Spleen (tissue), 13 donors: ENCODE data around the gene FKBP7. TPM values are rescaled to one million over a fixed set of nuclear protein-coding genes. Genes with fewer than 3 reads are reported as not detected.
A peak's percentile ranks its signal among the peaks of the same experiment; 100 is the strongest.
"Not testable (repeated sequence)": the region's sequence is repeated elsewhere in the genome, so short reads cannot be mapped to it uniquely, and the experiment has no call there.

Source experiments
- DNase-seq: peaks from one replicate; pipeline ENCODE4 v3.0.0-alpha.2; 2020
- H3K27ac ChIP-seq, 8 donors: fragments of 200-600 bp; sonication (generic) in 7 of 8; 1 replicate in 4 of 8; 2 replicates in 4 of 8; pipeline versions ENCODE4 v1.5.0 to v1.8.0; 2016 to 2021; ENCODE audit warnings: inconsistent platforms in 4 of 8, mild to moderate bottlenecking in 4 of 8, moderate library complexity in 1 of 8
- H3K27me3 ChIP-seq, 7 donors: fragments of 200-600 bp; sonication (generic) in 6 of 7; replicated peaks in 1 of 7; 1 replicate in 4 of 7; 2 replicates in 3 of 7; pipeline versions ENCODE4 v1.5.0 to v1.8.0; 2016 to 2021; ENCODE audit warnings: inconsistent platforms in 3 of 7, mild to moderate bottlenecking in 1 of 7
- H3K36me3 ChIP-seq, 6 donors: fragments of 200-600 bp; sonication (generic) in 5 of 6; 1 replicate in 4 of 6; 2 replicates in 2 of 6; pipeline versions ENCODE4 v1.5.0 to v1.8.0; 2016 to 2021; ENCODE audit warnings: inconsistent platforms in 2 of 6
- H3K4me1 ChIP-seq, 6 donors: fragments of 200-600 bp; sonication (generic) in 5 of 6; 1 replicate in 3 of 6; 2 replicates in 3 of 6; pipeline versions ENCODE4 v1.5.0 to v1.8.0; 2016 to 2021; ENCODE audit warnings: inconsistent platforms in 3 of 6
- H3K4me3 ChIP-seq, 8 donors: fragments of 200-600 bp; sonication (generic) in 7 of 8; 1 replicate in 4 of 8; 2 replicates in 4 of 8; pipeline versions ENCODE4 v1.5.0 to v1.8.0; 2016 to 2021; ENCODE audit warnings: inconsistent platforms in 4 of 8, mild to moderate bottlenecking in 4 of 8, moderate library complexity in 2 of 8
- H3K9me3 ChIP-seq, 8 donors: fragments of 200-600 bp; sonication (generic) in 7 of 8; 1 replicate in 4 of 8; 2 replicates in 4 of 8; pipeline versions ENCODE4 v1.5.0 to v1.8.0; 2016 to 2021; ENCODE audit warnings: inconsistent platforms in 4 of 8
- POLR2A ChIP-seq, 3 donors: fragments of 450-650 bp; IDR thresholded peaks; one replicate each; pipeline ENCODE4 v1.5.1; 2017; ENCODE audit warnings: antibody characterized with exemption in 3 of 3, mild to moderate bottlenecking in 1 of 3
- POLR2AphosphoS5 ChIP-seq, 3 donors: sonication (generic); formaldehyde crosslinking; IDR thresholded peaks; one replicate each; pipeline ENCODE4 v1.5.1; 2017; ENCODE audit warnings: antibody characterized with exemption in 3 of 3
- WGBS, 5 donors: extraction: QIAGEN DNeasy Blood & Tissue Kit in 3 of 5; methylation state at CpG; one replicate each; pipeline versions ENCODE4 v1.1.5 to v1.1.7; 2013 to 2018; 5-methylcytosine and 5-hydroxymethylcytosine counted together
- intact Hi-C: fragments of 100-400 bp; cut with DNase I; formaldehyde crosslinking; loops from one replicate; pipeline ENCODE4 v1.15.0; 2023; ENCODE audit warnings: low total_unique reads
- long read RNA-seq, 2 donors: transcript quantifications; one replicate each; lab custom pipeline, GENCODE V29; 2026
- polyA plus RNA-seq, 3 donors: library from polyadenylated mRNA; stranded (reverse); fragments of 200-250 nt; gene quantifications; one replicate each; pipeline ENCODE4 v1.2.1, GENCODE V29; 2013
- total RNA-seq, 7 donors: library from RNA; depleted of rRNA in 3 of 7; stranded (reverse); fragments of >200 nt in 3 of 7; fragmentation: NEBNext Ultra II Directional in 4 of 7; extraction: Animal tissue kit (Norgen Biotek cat#: 25700) in 4 of 7; gene quantifications; one replicate each; pipeline versions ENCODE4 v1.1.0 to v1.2.1, GENCODE V29; 2016 to 2021
- TF ChIP-seq, protein P1 (sequence below), 11 experiments: fragments of 200-600 bp in 7 of 11; fragments of 450-650 bp in 4 of 11; sonication (generic) in 4 of 11; IDR thresholded peaks in 8 of 11; conservative IDR thresholded peaks in 3 of 11; 1 replicate in 7 of 11; 2 replicates in 4 of 11; pipeline versions ENCODE4 v1.4.0 to v1.8.0; 2016 to 2021; ENCODE audit warnings: antibody characterized with exemption in 11 of 11, inconsistent platforms in 4 of 11, mild to moderate bottlenecking in 1 of 11
- donor health status: healthy with polysubstance abuse.
- donor health status: DM: no; HTN: no; CAD: no; lungs with moderate emphysema.
- donor health status: DM: no; HTN: no; CAD: no.
- donor health status: Bipolar disorder and iron deficiency.
- donor health status: healthy.
- donor health status: DM: no; HTN: no; CAD: no.
- donor health status: DM: yes; HTN: yes; CAD: no.

The FKBP7 gene, protein sequence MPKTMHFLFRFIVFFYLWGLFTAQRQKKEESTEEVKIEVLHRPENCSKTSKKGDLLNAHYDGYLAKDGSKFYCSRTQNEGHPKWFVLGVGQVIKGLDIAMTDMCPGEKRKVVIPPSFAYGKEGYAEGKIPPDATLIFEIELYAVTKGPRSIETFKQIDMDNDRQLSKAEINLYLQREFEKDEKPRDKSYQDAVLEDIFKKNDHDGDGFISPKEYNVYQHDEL
- total RNA-seq (1 to 10 TPM; 3.0 to 5.8 (median 3.7) TPM), polyA plus RNA-seq (1 to 10 TPM; 1.8 to 5.1 (median 3.1) TPM)
- long read RNA-seq, donor 1, transcript FKBP7-204 (4 exons, 2,834 nt) = major isoform, 8 of 15 reads
- long read RNA-seq, donor 1, partial matches to known transcripts = 0 of 15 reads
- long read RNA-seq, donor 1, other reads (novel, unspliced or antisense) = 0 of 15 reads
- long read RNA-seq, donor 2, transcript FKBP7-204 (4 exons, 2,834 nt) = major isoform, 13 of 15 reads
- long read RNA-seq, donor 2, partial matches to known transcripts = 0 of 15 reads
- long read RNA-seq, donor 2, other reads (novel, unspliced or antisense) = 0 of 15 reads

DNA sequence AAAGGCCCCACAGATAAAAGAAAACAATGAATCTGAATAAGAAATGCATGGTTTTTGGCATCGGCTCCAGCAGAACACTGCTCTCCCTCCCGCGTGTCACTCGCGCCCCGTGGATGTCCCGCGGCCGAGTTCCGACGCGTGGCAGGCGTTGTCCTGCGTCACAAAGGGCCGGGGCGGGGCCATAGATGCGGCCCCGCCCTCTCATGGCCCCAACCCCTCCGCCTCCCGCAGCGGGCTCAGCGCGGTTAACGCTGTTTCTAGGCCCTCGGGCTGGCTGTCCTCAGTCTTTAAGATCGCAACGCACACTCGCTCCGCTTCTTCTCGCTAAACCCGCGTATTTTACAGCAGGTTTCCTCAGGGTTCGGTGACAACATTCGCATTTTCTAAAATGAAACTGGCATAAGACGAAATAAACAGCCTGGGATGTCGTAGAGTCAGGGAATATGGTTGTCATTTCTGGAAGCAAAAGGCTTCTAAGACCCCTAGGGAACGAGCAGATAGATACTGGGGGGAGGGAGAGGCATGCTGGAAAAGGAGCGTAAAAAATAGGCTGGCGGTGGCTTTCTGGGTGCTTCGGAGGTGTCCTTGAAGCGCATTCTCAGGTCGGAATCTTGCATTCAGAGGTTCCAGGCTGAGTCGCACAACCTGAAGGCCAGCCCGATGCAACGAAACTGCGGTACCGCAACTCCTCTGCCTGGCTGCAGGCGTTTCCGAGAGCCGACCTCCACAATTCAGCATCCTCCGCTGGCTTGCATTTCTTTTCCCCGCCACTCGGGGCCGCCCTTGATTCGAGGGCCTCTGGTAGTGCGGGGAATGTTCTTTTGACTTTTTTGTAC is at the start of gene FKBP7:
Gene FKBP7 (minus strand): TSS at position 162 of the 836 bp plus-strand sequence. CDS start 101 bp downstream, at position 61.
- Histone ChIP-seq H3K4me3 (peak within 1 kb of the TSS; percentile 59 to 84 (median 66)), H3K9me3 (no peaks in the 10 kb centered on the region), H3K36me3 (no peaks in the 10 kb centered on the region), H3K27ac (peak within 1 kb of the TSS; percentile 92 to 98 (median 96)), H3K27me3 (no peaks in the 10 kb centered on the region), H3K4me1 (peaks cover 31 to 55% (median 48%) of the 10 kb centered on the region in 6 donors)
- intact Hi-C loops = no loop called here
- DNase-seq = peak; percentile 98
- TF ChIP-seq POLR2AphosphoS5 (IDR thresholded peaks at IDR 0.05) = peak; percentile 89 to 94 (median 91)
- TF ChIP-seq POLR2A (IDR thresholded peaks at IDR 0.05) = peak in 1 of 3 donors; percentile 57
- TF ChIP-seq, protein P1, sequence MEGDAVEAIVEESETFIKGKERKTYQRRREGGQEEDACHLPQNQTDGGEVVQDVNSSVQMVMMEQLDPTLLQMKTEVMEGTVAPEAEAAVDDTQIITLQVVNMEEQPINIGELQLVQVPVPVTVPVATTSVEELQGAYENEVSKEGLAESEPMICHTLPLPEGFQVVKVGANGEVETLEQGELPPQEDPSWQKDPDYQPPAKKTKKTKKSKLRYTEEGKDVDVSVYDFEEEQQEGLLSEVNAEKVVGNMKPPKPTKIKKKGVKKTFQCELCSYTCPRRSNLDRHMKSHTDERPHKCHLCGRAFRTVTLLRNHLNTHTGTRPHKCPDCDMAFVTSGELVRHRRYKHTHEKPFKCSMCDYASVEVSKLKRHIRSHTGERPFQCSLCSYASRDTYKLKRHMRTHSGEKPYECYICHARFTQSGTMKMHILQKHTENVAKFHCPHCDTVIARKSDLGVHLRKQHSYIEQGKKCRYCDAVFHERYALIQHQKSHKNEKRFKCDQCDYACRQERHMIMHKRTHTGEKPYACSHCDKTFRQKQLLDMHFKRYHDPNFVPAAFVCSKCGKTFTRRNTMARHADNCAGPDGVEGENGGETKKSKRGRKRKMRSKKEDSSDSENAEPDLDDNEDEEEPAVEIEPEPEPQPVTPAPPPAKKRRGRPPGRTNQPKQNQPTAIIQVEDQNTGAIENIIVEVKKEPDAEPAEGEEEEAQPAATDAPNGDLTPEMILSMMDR (IDR thresholded peaks at IDR 0.05 in 8 of 11, conservative IDR thresholded peaks at IDR 0.05 in 3 of 11) = peak; percentile 41 to 88 (median 75)
- WGBS, 5 donors = 1% methylated on average over 55 to 56 of the region's 56 CpGs

DNA sequence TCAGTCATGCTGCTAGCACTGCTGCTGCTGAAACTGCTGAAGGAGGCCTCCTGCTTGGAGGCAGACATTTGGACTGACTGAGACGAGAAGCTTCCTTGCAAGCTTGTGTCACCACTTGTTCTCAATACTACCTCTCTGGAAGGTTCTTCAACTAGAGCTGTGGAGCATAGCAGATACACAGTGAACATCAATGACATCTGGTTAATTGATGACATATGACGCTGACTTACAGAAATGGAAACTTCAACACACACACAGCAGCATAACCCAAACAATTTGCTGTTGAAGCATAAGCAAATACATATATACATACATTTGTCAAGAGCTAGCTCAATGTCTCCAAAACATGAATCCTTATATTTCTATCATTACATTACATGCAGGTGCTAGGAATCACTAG is 49.2 kb upstream of the FKBP7 start:
- H3K4me1 ChIP-seq = peaks cover 6 to 79% (median 23%) of the 10 kb centered on the region in 6 donors
- DNase-seq = no peak
- TF ChIP-seq, protein P1 (IDR thresholded peaks at IDR 0.05 in 8 of 11, conservative IDR thresholded peaks at IDR 0.05 in 3 of 11) = no peak
- no peak for TF ChIP-seq POLR2AphosphoS5 (IDR thresholded peaks at IDR 0.05)
- WGBS, 5 donors = 63 to 82% (median 80%) methylated on average over 2 of the region's 2 CpGs
- H3K27me3 ChIP-seq = no peaks in the 10 kb centered on the region
- intact Hi-C loops = no loop called here
- H3K36me3 ChIP-seq = peaks cover 0 to 28% (median 9%) of the 10 kb centered on the region in 6 donors
- H3K4me3 ChIP-seq = no peak overlapping the region
- no peaks in the 10 kb centered on the region for H3K9me3 ChIP-seq
- peak overlapping the region in 2 of 8 donors; percentile 6 to 89 for H3K27ac ChIP-seq

DNA sequence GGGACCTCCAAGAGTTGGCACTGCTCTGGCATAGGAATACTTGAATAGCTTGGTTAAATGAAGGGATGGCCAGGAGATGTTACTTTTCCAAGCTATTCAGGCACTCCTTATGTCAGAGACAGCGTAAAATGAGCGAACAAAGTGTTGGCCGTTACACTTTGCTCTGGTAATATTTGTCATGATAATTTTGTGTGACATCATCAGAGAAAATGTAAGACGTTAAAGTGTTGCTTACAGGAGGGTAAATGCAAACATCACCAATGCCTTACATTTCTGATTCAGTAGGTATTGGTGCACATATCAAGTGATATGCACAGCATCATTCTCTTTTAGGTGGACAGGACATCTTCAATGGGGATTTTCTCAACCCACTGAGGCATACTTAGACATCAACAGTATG is 47.9 kb upstream of the FKBP7 start:
- Histone ChIP-seq H3K27me3 (no peaks in the 10 kb centered on the region), H3K36me3 (peaks cover 0 to 15% (median under 1%) of the 10 kb centered on the region in 6 donors), H3K4me3 (no peak overlapping the region), H3K4me1 (peaks cover 6 to 67% (median 23%) of the 10 kb centered on the region in 6 donors), H3K27ac (no peak overlapping the region), H3K9me3 (no peaks in the 10 kb centered on the region)
- intact Hi-C loops = no loop called here
- 86 to 98% (median 92%) methylated on average over 4 of the region's 4 CpGs for WGBS, 5 donors
- no peak for DNase-seq
- TF ChIP-seq POLR2AphosphoS5 (IDR thresholded peaks at IDR 0.05) (no peak), POLR2A (IDR thresholded peaks at IDR 0.05) (no peak)
- TF ChIP-seq, protein P1 (IDR thresholded peaks at IDR 0.05 in 8 of 11, conservative IDR thresholded peaks at IDR 0.05 in 3 of 11) = no peak

DNA sequence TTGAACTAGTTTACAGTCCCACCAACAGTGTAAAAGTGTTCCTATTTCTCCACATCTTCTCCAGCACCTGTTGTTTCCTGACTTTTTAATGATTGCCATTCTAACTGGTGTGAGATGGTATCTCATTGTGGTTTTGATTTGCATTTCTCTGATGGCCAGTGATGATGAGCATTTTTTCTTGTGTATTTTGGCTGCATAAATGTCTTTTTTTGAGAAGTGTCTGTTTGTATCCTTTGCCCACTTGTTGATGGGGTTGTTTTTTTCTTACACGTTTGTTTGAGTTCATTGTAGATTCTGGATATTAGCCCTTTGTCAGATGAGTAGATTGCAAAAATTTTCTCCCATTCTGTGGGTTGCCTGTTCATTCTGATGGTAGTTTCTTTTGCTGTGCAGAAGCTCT is 47.1 kb upstream of the FKBP7 start:
- H3K4me3 ChIP-seq, H3K27me3 ChIP-seq, H3K9me3 ChIP-seq, intact Hi-C loops, DNase-seq, H3K27ac ChIP-seq: not testable (repeated sequence)
- H3K36me3 ChIP-seq = peaks cover 0 to 12% (median 0%) of the 10 kb centered on the region in 6 donors
- WGBS, 5 donors = 68 to 88% (median 73%) methylated on average over 1 of the region's 1 CpG
- H3K4me1 ChIP-seq = peaks cover 6 to 59% (median 23%) of the 10 kb centered on the region in 6 donors

DNA sequence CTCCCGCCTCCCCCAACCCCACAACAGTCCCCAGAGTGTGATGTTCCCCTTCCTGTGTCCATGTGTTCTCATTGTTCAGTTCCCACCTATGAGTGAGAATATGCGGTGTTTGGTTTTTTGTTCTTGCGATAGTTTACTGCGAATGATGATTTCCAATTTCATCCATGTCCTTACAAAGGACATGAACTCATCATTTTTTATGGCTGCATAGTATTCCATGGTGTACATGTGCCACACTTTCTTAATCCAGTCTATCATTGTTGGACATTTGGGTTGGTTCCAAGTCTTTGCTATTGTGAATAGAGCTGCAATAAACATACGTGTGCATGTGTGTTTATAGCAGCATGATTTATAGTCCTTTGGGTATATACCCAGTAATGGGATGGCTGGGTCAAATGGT is 46.6 kb upstream of the FKBP7 start:
- H3K4me1 ChIP-seq = peaks cover 6 to 55% (median 23%) of the 10 kb centered on the region in 6 donors
- intact Hi-C loops, H3K9me3 ChIP-seq, H3K27ac ChIP-seq, H3K27me3 ChIP-seq, DNase-seq, H3K4me3 ChIP-seq: not testable (repeated sequence)
- 81 to 100% (median 91%) methylated on average over 3 to 5 of the region's 5 CpGs for WGBS, 5 donors
- peaks cover 0 to 12% (median 0%) of the 10 kb centered on the region in 6 donors for H3K36me3 ChIP-seq
